KMS-11 (cell line): Measurements from ENCODE around the gene DNAL1.

Source experiments
- H2AFZ ChIP-seq: fragments of 200-600 bp; sonication (generic); 2 replicates; pipeline ENCODE4 v1.6.1; 2016; ENCODE audit warnings: antibody characterized with exemption, mixed run types, low read depth
- H3K27ac ChIP-seq: fragments of 200-600 bp; sonication (generic); 2 replicates; pipeline ENCODE4 v1.6.1; 2016; ENCODE audit warnings: mild to moderate bottlenecking, mixed run types
- H3K27me3 ChIP-seq: fragments of 200-600 bp; sonication (generic); 2 replicates; pipeline ENCODE4 v1.6.1; 2017; ENCODE audit warnings: mild to moderate bottlenecking, low read depth, mixed run types, moderate library complexity; ENCODE audit not compliant: insufficient read depth
- H3K36me3 ChIP-seq: fragments of 200-600 bp; sonication (generic); 2 replicates; pipeline ENCODE4 v1.6.1; 2017; ENCODE audit warnings: mild to moderate bottlenecking, mixed run types; ENCODE audit not compliant: insufficient read depth
- H3K4me1 ChIP-seq: fragments of 200-600 bp; sonication (generic); 2 replicates; pipeline ENCODE4 v1.6.1; 2016; ENCODE audit warnings: mild to moderate bottlenecking, low read depth, mixed run types; ENCODE audit not compliant: poor library complexity, severe bottlenecking
- H3K4me2 ChIP-seq: fragments of 200-600 bp; sonication (generic); 2 replicates; pipeline ENCODE4 v1.7.0; 2016; ENCODE audit warnings: mild to moderate bottlenecking, mixed run types
- H3K4me3 ChIP-seq: fragments of 200-600 bp; sonication (generic); IDR thresholded peaks from 2 replicates; pipeline ENCODE4 v1.6.1; 2017; ENCODE audit warnings: low read depth, low read length, mixed read lengths; ENCODE audit not compliant: insufficient read depth
- H3K79me2 ChIP-seq: fragments of 200-600 bp; sonication (generic); 2 replicates; pipeline ENCODE4 v1.6.1; 2016; ENCODE audit warnings: low read depth, mixed run types; ENCODE audit not compliant: insufficient read depth
- H3K9ac ChIP-seq: fragments of 200-600 bp; sonication (generic); 2 replicates; pipeline ENCODE4 v1.6.1; 2016; ENCODE audit warnings: mild to moderate bottlenecking, mixed run types
- H4K20me1 ChIP-seq: fragments of 200-600 bp; sonication (generic); 2 replicates; pipeline ENCODE4 v1.6.1; 2016; ENCODE audit warnings: mild to moderate bottlenecking, mixed run types; ENCODE audit not compliant: insufficient read depth
- CTCF ChIP-seq: fragments of 200-600 bp; sonication (generic); conservative IDR thresholded peaks from 2 replicates; pipeline ENCODE4 v1.6.1; 2017; ENCODE audit warnings: low read depth, mild to moderate bottlenecking, antibody characterized with exemption, low read length, moderate library complexity, mixed read lengths

Gene DNAL1

GRCh38 chr14:73726025-73726961 is 81.5 kb downstream of the DNAL1 start:
- H3K79me2 ChIP-seq = no peaks in the 10 kb centered on the region
- no peaks in the 10 kb centered on the region for H3K36me3 ChIP-seq
- H4K20me1 ChIP-seq = no peaks in the 10 kb centered on the region
- no peak overlapping the region for H3K27ac ChIP-seq
- no peak overlapping the region for H3K4me2 ChIP-seq
- H3K4me1 ChIP-seq = peaks cover 9% of the 10 kb centered on the region
- H3K27me3 ChIP-seq = no peaks in the 10 kb centered on the region
- no peak for TF ChIP-seq CTCF
- no peak overlapping the region for H2AFZ ChIP-seq
- no peak overlapping the region for H3K4me3 ChIP-seq
- no peak overlapping the region for H3K9ac ChIP-seq

- Histone ChIP-seq H2AFZ (no peak overlapping the region), H3K79me2 (no peaks in the 10 kb centered on the region), H3K9ac (no peak overlapping the region), H3K27me3 (no peaks in the 10 kb centered on the region), H3K4me2 (no peak overlapping the region), H3K27ac (no peak overlapping the region), H3K36me3 (no peaks in the 10 kb centered on the region), H3K4me1 (peaks cover 9% of the 10 kb centered on the region), H4K20me1 (no peaks in the 10 kb centered on the region), H3K4me3 (no peak overlapping the region)
- no peak for TF ChIP-seq CTCF
Observed at GRCh38 chr14:73727166-73727565, 82.4 kb downstream of the DNAL1 start.

- Histone ChIP-seq H3K4me2 (no peak overlapping the region), H4K20me1 (no peaks in the 10 kb centered on the region), H2AFZ (no peak overlapping the region), H3K4me3 (no peak overlapping the region), H3K27ac (no peak overlapping the region), H3K4me1 (peaks cover 9% of the 10 kb centered on the region), H3K79me2 (no peaks in the 10 kb centered on the region), H3K36me3 (no peaks in the 10 kb centered on the region), H3K9ac (no peak overlapping the region), H3K27me3 (no peaks in the 10 kb centered on the region)
- peak; percentile 76 for TF ChIP-seq CTCF
Observed at GRCh38 chr14:73728717-73729330, 84.0 kb downstream of the DNAL1 start.

- no peak overlapping the region for H2AFZ ChIP-seq
- peaks cover 9% of the 10 kb centered on the region for H3K4me1 ChIP-seq
- no peak overlapping the region for H3K27ac ChIP-seq
- H3K36me3 ChIP-seq = no peaks in the 10 kb centered on the region
- no peak overlapping the region for H3K9ac ChIP-seq
- no peak overlapping the region for H3K4me2 ChIP-seq
- no peak for TF ChIP-seq CTCF
- no peaks in the 10 kb centered on the region for H3K79me2 ChIP-seq
- no peaks in the 10 kb centered on the region for H4K20me1 ChIP-seq
- no peak overlapping the region for H3K4me3 ChIP-seq
- no peaks in the 10 kb centered on the region for H3K27me3 ChIP-seq
Observed at GRCh38 chr14:73729556-73730265, 84.9 kb downstream of the DNAL1 start.
